K562 (cell line): Measurements from ENCODE around the gene CTXN1. TPM values are rescaled to one million over a fixed set of nuclear protein-coding genes. Genes with fewer than 3 reads are reported as not detected.
A peak's percentile ranks its signal among the peaks of the same experiment; 100 is the strongest.

Source experiments
- ATAC-seq: fragments of 200-7000 bp; cut with Tn5 transposase; 3 replicates; pipeline ENCODE4 v1.9.1; 2020; ENCODE audit warnings: moderate library complexity
- BruUV-seq: library from RNA; stranded (reverse); fragments of 400-500 nt; replicated peaks from 2 replicates; lab custom pipeline; 2021; lab: Mats Ljungman, UMichigan
- CTCF ChIA-PET: fragments of 300-600 bp; formaldehyde crosslinking; extraction: SDS; loops from one replicate; lab custom pipeline; 2021; ENCODE audit warnings: low intra/inter-chr PET ratio; lab: Yijun Ruan, JAX
- POLR2A ChIA-PET: fragments of 300-600, 350-650 bp; sonication (Branson Sonifier 250); formaldehyde crosslinking; extraction: SDS; loops from one replicate; lab custom pipeline; 2021; ENCODE audit warnings: antibody characterized with exemption, inconsistent platforms; lab: Yijun Ruan, JAX
- DNase-seq, 4 experiments: peaks; one replicate each; pipeline versions ENCODE4 v3.0.0 to v3.0.0-alpha.2; 2011 to 2018; ENCODE audit warnings: low spot score in 3 of 4, mixed read lengths in 3 of 4; ENCODE audit errors: extremely low read depth in 1 of 4
- FAIRE-seq: peaks from 2 replicates; lab custom pipeline; 2011; peaks lifted over from hg19 to GRCh38; lab: Jason Lieb, UNC
- H2AFZ ChIP-seq: 2 replicates; pipeline ENCODE4 v1.6.0; 2011; ENCODE audit warnings: low read depth, low read length, control low read depth, inconsistent platforms
- H3K27ac ChIP-seq: fragments of 200-600 bp; 3 replicates; pipeline ENCODE4 v1.8.0; 2011; ENCODE audit warnings: low read depth, mild to moderate bottlenecking, control low read depth, inconsistent platforms, low read length, moderate library complexity, mixed read lengths; ENCODE audit errors: extremely low read depth
- H3K27me3 ChIP-seq, 2 experiments: fragments of 300-600 bp in 1 of 2; 2 replicates in 1 of 2; 3 replicates in 1 of 2; pipeline versions ENCODE4 v1.6.0 to v1.8.0; 2011; ENCODE audit warnings: inconsistent platforms in 2 of 2, low read length in 2 of 2, mild to moderate bottlenecking in 1 of 2, mixed read lengths in 1 of 2, moderate library complexity in 1 of 2; ENCODE audit not compliant: control insufficient read depth in 2 of 2, insufficient read depth in 2 of 2
- H3K36me3 ChIP-seq: fragments of 300-600 bp; 3 replicates; pipeline ENCODE4 v1.8.0; 2011; ENCODE audit warnings: mild to moderate bottlenecking, low read length, inconsistent platforms; ENCODE audit not compliant: control insufficient read depth, insufficient read depth
- H3K4me1 ChIP-seq, 2 experiments: fragments of 200-600 bp in 1 of 2; replicated peaks in 1 of 2; 2 replicates in 1 of 2; 3 replicates in 1 of 2; pipeline versions ENCODE4 v1.5.1 to v1.8.0; 2011; ENCODE audit warnings: inconsistent platforms in 2 of 2, low read length in 2 of 2, mild to moderate bottlenecking in 1 of 2, mixed read lengths in 1 of 2, moderate library complexity in 1 of 2; ENCODE audit not compliant: control insufficient read depth in 2 of 2, insufficient read depth in 2 of 2
- H3K4me2 ChIP-seq: 2 replicates; pipeline ENCODE4 v1.6.1; 2011; ENCODE audit warnings: low read length, control low read depth, inconsistent platforms, mixed read lengths; ENCODE audit not compliant: insufficient read depth
- H3K4me3 ChIP-seq: fragments of 200-600 bp; sonication (generic), shearing (Covaris generic); 2 replicates; pipeline ENCODE4 v1.5.1; 2016; ENCODE audit warnings: control low read depth, inconsistent platforms
- H3K79me2 ChIP-seq: fragments of 200-600 bp; 3 replicates; pipeline ENCODE4 v1.8.0; 2011; ENCODE audit warnings: low read length, inconsistent platforms; ENCODE audit not compliant: control insufficient read depth, insufficient read depth
- H3K9ac ChIP-seq, 2 experiments: 2 replicates each; pipeline versions ENCODE4 v1.6.0 to v1.6.1; 2011; ENCODE audit warnings: low read depth in 2 of 2, low read length in 2 of 2, control low read depth in 1 of 2, inconsistent platforms in 1 of 2, mild to moderate bottlenecking in 1 of 2, mixed read lengths in 1 of 2; ENCODE audit not compliant: insufficient read depth in 1 of 2
- H3K9me1 ChIP-seq: one replicate; pipeline ENCODE4 v1.6.0; 2011; ENCODE audit warnings: inconsistent platforms, mild to moderate bottlenecking, low read length, moderate library complexity; ENCODE audit not compliant: control insufficient read depth, insufficient read depth
- H3K9me3 ChIP-seq: replicated peaks from 2 replicates; pipeline ENCODE4 v1.5.1; 2011; ENCODE audit warnings: low read depth, low read length, inconsistent platforms; ENCODE audit not compliant: control insufficient read depth, insufficient read depth
- H4K20me1 ChIP-seq: replicated peaks from 2 replicates; pipeline ENCODE4 v1.6.1; 2011; ENCODE audit warnings: low read length, inconsistent platforms, mixed read lengths; ENCODE audit not compliant: control insufficient read depth, insufficient read depth
- EWSR1 ChIP-seq: fragments of 450-650 bp; IDR thresholded peaks from 2 replicates; pipeline ENCODE4 v1.6.1; 2018; ENCODE audit warnings: borderline replicate concordance, mild to moderate bottlenecking, low read depth, moderate library complexity; ENCODE audit not compliant: partially characterized antibody
- NFE2 ChIP-seq: IDR thresholded peaks from 2 replicates; pipeline ENCODE4 v1.6.1; 2014; ENCODE audit warnings: antibody characterized with exemption, low read depth
- POLR2G ChIP-seq: fragments of 200-400 bp; formaldehyde crosslinking; IDR thresholded peaks from 2 replicates; pipeline ENCODE4 v1.6.1; 2017; ENCODE audit warnings: low read depth, mild to moderate bottlenecking, antibody characterized with exemption, low read length, moderate library complexity
- RBFOX2 ChIP-seq: fragments of 200-400 bp; formaldehyde crosslinking; IDR thresholded peaks from 2 replicates; pipeline ENCODE4 v1.6.1; 2017; ENCODE audit warnings: low read depth, mild to moderate bottlenecking, low read length, moderate library complexity
- WGBS: fragments of 100-300 bp; shearing (Covaris generic); methylation state at CpG from one replicate; pipeline ENCODE4 v1.1.6; 2016; ENCODE audit warnings: low coverage, mixed read lengths; ENCODE audit not compliant: insufficient coverage; ENCODE audit errors: missing lambda C conversion rate; 5-methylcytosine and 5-hydroxymethylcytosine counted together
- in situ Hi-C: fragments of 300-500 bp; cut with MboI; formaldehyde crosslinking; loops from 4 replicates; pipeline ENCODE4 v1.15.0; 2018; ENCODE audit warnings: inconsistent platforms, mixed read lengths
- intact Hi-C: fragments of 100-400 bp; cut with micrococcal nuclease; formaldehyde crosslinking; loops from 2 replicates; pipeline ENCODE4 v1.14.2; 2022
- polyA plus RNA-seq, 8 experiments: library from polyadenylated mRNA; depleted of rRNA in 4 of 8; stranded (reverse) in 5 of 8; unstranded in 3 of 8; fragments of >200 nt; fragmentation: Nextera tagmentation in 2 of 8; fragmentation: Illumina TruSeq in 1 of 8; extraction: Ambion mirVana in 2 of 8; extraction: Trizol in 1 of 8; gene quantifications; 2 replicates each; pipeline versions ENCODE4 v1.2.1 to v1.2.3, GENCODE V29; 2011 to 2014; ENCODE audit warnings: inconsistent platforms in 1 of 8, missing spikeins in 1 of 8
- total RNA-seq, 7 experiments: library from RNA; depleted of rRNA in 6 of 7; stranded (reverse); fragments of >200 nt in 6 of 7; fragmentation: Illumina TruSeq in 2 of 7; extraction: Trizol in 2 of 7; gene quantifications; 2 replicates each; pipeline versions ENCODE4 v1.2.1 to v1.2.3, GENCODE V29; 2011 to 2021; ENCODE audit warnings: low replicate concordance in 1 of 7

Gene CTXN1
- total and polyA plus RNA-seq, 9 of the 15 experiments (the other 6 are each of a cell fraction or from before 2014, with no cell fraction given), result 0.15 to 37.4 (median 1.8) TPM; not detected in 2

- DNase-seq (no peak), ATAC-seq (no peak), FAIRE-seq (no peak)
- Histone ChIP-seq H3K4me2 (no peak overlapping the region), H3K27me3 (no peaks in the 10 kb centered on the region), H3K4me1 (peaks cover 7 to 63% of the 10 kb centered on the region in 2 experiments), H2AFZ (no peak overlapping the region), H3K9me3 (no peaks in the 10 kb centered on the region), H3K9me1 (no peaks in the 10 kb centered on the region), H4K20me1 (peaks cover 21% of the 10 kb centered on the region), H3K4me3 (no peak overlapping the region), H3K27ac (no peak overlapping the region), H3K36me3 (peaks cover 84% of the 10 kb centered on the region; the same call in 2 of the 3 replicates), H3K9ac (no peak overlapping the region), H3K79me2 (peaks cover 2% of the 10 kb centered on the region; the same call in 1 of the 3 replicates)
- WGBS, result 91% methylated on average over 17 of the region's 36 CpGs
- TF ChIP-seq POLR2G (peak; percentile 44), RBFOX2 (peak; percentile 49; the same call in 1 of the 2 replicates), EWSR1 (no peak), NFE2 (no peak)
- no TSS peak for BruUV-seq
- POLR2A ChIA-PET, result interaction anchor here (0.6 to 3.3 kb wide), 3 partner anchors 9 to 338 kb away, joined by 3 to 27 read pairs (median 5); partner anchors contain the start of gene TIMM44
- in situ Hi-C loops, result no loop called here
- intact Hi-C loops, result no loop called here
- CTCF ChIA-PET, result no interaction called here
Measured at GRCh38 chr19:7931221-7932061, 5.5 kb upstream of the CTXN1 start.
